Kidney glomerular epithelial cell (primary cell): Measurements from ENCODE around the gene L2HGDH.
"Not testable (repeated sequence)": the region's sequence is repeated elsewhere in the genome, so short reads cannot be mapped to it uniquely, and the experiment has no call there.

ENCODE experiments used
- DNase-seq: peaks from one replicate; lab custom pipeline; 2025; lab: John Stamatoyannopoulos, UW

Gene L2HGDH

GRCh38 chr14:50311972-50312733 is at the start of gene L2HGDH, which contains the start of gene DMAC2L:
Gene L2HGDH, minus strand, starts transcription at chr14:50312229. Its CDS starts 79 bp downstream, at chr14:50312150.
Gene DMAC2L, plus strand, starts transcription at chr14:50312324. Its CDS starts 9,164 bp downstream, at chr14:50321488.
- peak; percentile 94 for DNase-seq

GRCh38 chr14:50360851-50361250 is 48.8 kb upstream of the L2HGDH start:
- peak; percentile 17 for DNase-seq

- DNase-seq = no peak
These were observed 48.1 kb upstream of the L2HGDH start for GRCh38 chr14:50360093-50360492.

GRCh38 chr14:50359631-50360030 is 47.6 kb upstream of the L2HGDH start:
- DNase-seq = no peak

GRCh38 chr14:50357753-50358395 is 45.8 kb upstream of the L2HGDH start:
- no peak for DNase-seq

GRCh38 chr14:50357124-50357523 is 45.1 kb upstream of the L2HGDH start:
- no peak for DNase-seq

- DNase-seq = not testable (repeated sequence)
These were observed 44.3 kb upstream of the L2HGDH start for GRCh38 chr14:50356283-50356682.

- no peak for DNase-seq
These were observed 43.7 kb upstream of the L2HGDH start for GRCh38 chr14:50355692-50356091.

GRCh38 chr14:50354527-50354926 is 42.5 kb upstream of the L2HGDH start:
- DNase-seq = no peak

GRCh38 chr14:50353126-50353525 is 41.1 kb upstream of the L2HGDH start:
- DNase-seq = no peak

GRCh38 chr14:50352584-50352983 is 40.6 kb upstream of the L2HGDH start:
- DNase-seq = no peak

- no peak for DNase-seq
These were observed 38.9 kb upstream of the L2HGDH start for GRCh38 chr14:50350975-50351374.

- DNase-seq = no peak
These were observed 36.9 kb upstream of the L2HGDH start for GRCh38 chr14:50348933-50349332.

GRCh38 chr14:50347521-50347920 is 35.5 kb upstream of the L2HGDH start:
- DNase-seq = peak; percentile 18

- DNase-seq = no peak
These were observed 33.9 kb upstream of the L2HGDH start for GRCh38 chr14:50345846-50346422.

GRCh38 chr14:50344876-50345563 is 33.0 kb upstream of the L2HGDH start:
- DNase-seq = peak; percentile 8

GRCh38 chr14:50344116-50344775 is 32.2 kb upstream of the L2HGDH start:
- no peak for DNase-seq

GRCh38 chr14:50343434-50343833 is 31.4 kb upstream of the L2HGDH start:
- DNase-seq = no peak

GRCh38 chr14:50342221-50343078 is 30.4 kb upstream of the L2HGDH start:
- peak; percentile 54 for DNase-seq

GRCh38 chr14:50340963-50341362 is 28.9 kb upstream of the L2HGDH start:
- DNase-seq = no peak

GRCh38 chr14:50340045-50340444 is 28.0 kb upstream of the L2HGDH start:
- no peak for DNase-seq
